GM18909 (cell line): ENCODE results near the gene RNF181.
A peak's percentile ranks its signal among the peaks of the same experiment; 100 is the strongest.
"Not testable (repeated sequence)": the region's sequence is repeated elsewhere in the genome, so short reads cannot be mapped to it uniquely, and the experiment has no call there.

ENCODE experiments used
- ATAC-seq: cut with Tn5 transposase; IDR thresholded peaks from one replicate; pipeline ENCODE4 v1.9.1; 2021; ENCODE audit warnings: mild to moderate bottlenecking; ENCODE audit not compliant: unreplicated experiment, poor library complexity

RNF181 gene

DNA sequence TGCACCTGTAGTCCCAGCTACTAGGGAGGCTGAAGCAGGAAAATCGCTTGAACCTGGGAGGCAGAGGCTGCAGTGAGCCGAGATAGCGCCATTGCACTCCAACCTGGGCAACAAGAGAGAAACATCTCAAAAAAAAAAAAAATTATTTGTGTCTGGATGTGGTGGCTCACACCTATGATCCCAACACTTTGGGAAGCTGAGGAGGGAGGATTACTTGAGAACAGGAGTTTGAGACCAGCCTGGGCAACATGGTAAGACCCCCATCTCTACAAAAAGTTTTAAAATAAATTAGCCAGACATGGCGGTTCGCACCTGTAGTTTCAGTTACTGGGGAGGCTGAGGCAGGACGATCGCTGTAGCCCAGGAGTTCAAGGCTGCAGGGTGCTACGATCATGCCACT, 19.8 kb upstream of the RNF181 start:
- ATAC-seq, result no peak

DNA sequence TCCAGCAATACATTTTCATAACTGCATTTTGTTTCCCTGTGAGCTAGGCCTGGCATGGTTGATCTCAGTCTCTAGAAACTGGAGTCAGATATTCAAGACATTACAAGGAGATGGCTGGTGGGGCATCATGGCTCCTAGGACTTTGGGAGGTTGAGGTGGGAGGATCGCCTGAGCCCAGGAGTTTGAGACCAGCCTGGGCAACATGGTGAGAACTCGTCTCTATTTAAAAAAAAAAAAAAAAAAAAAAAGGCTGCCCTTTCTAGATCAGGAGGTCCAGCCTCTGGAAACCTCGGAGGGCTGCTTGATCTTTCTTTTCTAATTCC, 18.5 kb upstream of the RNF181 start:
- no peak for ATAC-seq

DNA sequence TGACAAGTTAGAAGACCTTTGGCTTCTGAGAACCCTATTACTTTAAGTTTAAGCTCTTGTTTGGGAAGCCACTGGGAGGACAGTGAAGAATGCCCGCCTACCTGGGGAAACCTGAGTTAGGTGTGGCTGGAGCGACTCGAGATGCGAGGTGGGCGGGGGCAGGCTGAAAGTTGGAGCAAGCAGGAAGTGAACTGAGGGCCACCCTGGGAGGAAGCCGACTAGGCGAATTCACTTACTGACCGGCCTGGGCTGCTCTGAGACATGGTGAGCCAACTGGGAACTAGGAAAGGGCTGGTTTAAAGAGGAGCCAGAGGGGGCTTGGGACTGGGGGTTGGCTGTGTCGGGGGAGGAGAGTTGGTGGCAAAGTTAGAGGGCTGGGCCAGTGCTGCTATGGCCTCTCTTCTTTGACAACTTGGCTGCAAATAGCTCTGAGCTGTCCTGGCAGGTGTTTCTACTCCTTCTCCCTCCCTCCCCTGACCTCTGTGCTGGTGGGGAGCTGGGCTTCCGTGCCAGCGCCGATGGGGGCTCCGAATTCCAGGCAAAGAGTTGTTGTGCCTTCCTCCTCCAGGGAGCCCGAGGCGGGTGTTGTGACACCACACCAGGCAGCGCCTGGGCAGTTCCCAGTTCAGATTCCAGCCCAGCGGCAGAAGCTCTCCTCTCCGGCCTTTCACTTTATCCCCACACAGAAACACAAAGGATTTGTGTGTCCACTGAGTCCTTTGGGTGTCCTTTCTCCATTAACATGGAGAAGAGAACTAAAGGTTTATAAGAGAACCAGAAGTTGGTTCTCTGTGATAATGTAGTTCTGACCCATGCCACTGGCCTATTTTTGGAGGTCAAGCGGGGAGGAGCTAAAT, 17.9 kb upstream of the RNF181 start, which contains the start of gene VAMP8:
TSS of gene VAMP8 (plus strand) at position 201 of the 857 bp plus-strand sequence. CDS start at position 262, 61 bp downstream.
- ATAC-seq, result peak; percentile 66

DNA sequence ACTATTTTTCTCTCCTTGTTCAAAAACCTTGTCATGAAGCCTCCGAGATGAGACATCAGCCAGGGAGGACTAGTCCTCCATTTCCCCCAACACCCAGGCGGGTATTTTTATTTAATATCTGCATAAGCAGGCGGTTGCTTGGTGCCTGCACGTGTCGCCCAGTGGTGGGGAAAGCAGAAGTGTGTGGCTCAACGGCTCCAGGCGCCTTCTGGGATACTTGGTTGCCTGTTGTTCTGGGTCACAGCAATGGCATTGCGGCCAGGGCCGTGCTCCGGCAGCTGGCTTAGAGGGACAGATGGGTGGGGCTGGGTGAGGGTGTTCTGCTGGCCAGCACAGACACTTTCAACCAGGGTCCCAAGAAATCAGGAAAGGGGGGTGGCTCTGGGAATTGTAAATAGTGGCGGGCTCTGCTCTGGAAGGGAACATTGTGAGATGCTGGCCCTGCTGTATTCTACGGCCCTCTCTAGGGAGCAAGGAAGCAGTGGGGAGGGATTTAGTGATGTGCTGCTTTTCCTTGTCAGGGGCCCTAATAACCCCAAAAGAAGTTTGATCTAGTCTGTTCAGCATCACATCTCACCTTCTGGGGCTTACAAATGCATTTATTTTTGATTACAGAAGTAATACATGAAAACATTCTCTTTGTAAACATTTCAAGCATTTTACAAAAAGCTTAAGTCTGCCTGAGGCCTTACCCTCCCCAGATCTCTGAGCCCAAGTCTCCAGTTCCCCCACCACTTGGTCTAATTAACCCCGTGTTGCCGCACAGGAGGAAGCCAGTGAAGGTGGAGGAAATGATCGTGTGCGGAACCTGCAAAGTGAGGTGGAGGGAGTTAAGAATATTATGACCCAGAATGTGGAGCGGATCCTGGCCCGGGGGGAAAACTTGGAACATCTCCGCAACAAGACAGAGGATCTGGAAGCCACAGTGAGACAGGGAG, 17.0 kb upstream of the RNF181 start:
- peak; percentile 54 for ATAC-seq

DNA sequence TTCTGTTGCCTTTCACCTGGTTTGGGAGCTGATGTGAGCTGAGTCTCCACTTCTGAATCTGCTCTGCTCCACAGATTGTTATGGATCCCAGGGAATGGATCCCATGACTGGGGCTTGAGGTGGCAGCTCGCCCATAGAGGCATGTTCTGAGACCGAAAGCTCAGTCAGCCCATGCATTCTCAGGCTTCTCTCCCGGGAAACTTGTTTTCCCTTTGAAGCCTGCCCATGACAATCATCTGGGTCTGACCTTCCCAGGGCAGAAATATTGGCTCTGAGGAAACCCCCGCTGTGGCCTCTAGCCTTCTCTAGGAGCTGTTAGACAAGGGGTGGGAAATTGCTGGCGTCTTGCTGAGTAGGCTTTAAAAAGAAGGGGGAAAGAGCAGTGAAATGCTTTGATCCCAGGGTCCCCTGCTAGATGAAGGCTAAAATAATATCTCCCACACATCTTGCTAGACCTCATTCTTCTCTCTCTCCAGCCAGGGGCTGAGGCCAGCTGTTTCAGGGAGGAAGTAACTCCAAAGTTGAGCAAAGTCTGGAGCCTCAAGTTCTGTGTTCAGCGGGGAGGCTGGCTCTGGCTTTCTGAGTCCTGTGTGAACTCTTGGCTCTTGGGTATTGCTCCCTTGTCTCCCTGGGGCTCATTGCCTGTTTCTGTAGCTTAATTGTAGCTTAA, 16.1 kb upstream of the RNF181 start:
- no peak for ATAC-seq

DNA sequence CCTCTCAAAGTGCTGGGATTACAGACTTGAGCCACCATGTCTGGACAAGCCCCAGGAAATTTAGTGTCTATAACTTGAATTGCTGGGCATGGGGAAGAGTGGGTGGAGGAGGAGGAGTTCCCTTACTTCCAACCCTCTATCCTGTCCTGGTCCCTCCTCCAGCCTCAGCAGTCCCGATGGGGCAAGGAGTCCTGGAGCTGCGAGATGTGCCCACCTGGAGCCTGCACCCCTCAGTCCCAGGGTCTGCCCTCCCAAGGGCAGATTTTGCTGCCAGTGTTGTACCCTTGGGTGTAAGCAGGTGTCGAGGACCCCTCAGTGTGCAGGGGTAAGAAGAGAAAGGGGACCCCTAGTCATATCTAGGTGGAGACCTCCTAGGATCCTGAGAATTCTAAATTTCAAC, 15.3 kb upstream of the RNF181 start:
- no peak for ATAC-seq

DNA sequence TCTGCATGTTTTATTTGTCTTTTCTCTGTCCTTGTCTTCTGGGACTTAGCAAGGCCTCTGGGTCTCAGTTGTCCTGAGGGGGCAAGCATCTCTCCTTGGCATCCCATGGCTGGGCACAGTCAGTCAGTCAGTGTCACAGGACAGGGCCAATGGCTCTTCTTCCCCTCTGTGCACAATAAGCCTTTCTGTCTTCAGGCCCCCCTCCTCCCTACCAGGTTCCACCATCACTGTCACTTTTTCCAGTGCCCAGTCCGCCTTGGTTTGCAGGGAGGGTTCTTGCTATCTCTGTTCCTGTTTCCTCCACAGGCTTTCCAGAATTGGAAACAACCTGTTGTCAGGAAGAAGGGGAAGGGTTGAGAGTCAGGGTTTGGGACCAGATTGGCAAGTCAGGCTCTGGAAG, 13.1 kb upstream of the RNF181 start:
- no peak for ATAC-seq

DNA sequence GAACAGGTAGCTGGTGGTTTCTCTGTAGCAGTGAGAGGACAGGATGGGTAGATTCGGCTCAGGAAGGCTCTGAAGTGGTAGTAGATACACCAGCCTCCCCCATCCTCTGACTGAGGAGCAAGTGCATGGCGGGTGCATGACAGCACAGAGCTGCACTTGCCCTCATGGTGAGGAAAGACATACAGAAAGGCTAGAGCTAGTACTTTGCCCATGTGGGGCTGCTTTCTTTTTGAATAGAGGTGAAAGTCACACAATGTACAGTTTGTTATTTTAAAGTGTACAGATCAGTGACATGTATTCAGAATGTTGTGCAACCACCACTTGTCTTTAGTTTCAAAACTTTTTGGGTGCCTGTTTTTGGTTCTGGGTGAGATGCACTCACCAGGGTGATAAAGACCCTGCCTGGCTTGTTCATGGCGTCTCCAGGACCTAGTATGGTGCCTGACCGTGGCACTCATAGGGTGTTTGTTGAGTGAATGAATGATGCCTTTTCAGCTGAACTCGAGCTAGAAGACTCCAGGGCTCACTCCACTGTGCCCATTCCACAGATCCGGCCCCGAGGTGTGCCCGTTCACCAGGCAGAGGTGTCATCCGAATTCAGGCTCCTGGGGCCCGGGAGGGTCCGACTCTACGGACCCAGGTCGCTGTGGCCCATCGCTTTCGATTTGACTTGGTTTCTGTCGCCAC, 11.7 kb upstream of the RNF181 start:
- ATAC-seq, result peak; percentile 64

DNA sequence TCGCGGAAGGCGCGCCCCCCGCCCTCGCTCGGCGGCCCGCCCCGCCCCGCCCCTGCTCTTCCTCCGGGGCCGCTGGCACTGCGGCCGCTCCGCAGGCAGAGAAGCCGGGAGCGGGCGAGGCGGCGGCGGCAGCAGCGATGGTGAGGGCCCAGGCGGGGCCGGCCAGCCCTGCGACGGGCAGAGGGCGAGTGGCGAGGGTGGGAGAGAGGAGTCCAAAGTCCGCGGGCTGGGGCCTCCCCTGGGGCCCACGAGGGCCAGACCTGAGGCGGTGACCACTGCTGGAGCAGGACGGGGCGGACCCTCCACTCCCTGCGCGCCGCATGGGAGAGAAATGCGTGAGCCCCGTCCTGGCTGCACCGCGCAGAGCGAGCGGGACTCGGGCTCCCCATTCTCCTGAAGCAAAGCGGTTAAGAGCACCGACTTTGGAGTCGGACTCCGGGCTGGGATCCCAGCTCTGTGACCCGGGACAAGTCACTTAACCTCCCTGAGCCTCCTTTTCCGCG, 11.1 kb upstream of the RNF181 start, which contains the start of gene VAMP5:
TSS of gene VAMP5 (plus strand) at position 78 of the 503 bp plus-strand sequence. CDS start at position 138, 60 bp downstream.
- ATAC-seq, result peak; percentile 18

DNA sequence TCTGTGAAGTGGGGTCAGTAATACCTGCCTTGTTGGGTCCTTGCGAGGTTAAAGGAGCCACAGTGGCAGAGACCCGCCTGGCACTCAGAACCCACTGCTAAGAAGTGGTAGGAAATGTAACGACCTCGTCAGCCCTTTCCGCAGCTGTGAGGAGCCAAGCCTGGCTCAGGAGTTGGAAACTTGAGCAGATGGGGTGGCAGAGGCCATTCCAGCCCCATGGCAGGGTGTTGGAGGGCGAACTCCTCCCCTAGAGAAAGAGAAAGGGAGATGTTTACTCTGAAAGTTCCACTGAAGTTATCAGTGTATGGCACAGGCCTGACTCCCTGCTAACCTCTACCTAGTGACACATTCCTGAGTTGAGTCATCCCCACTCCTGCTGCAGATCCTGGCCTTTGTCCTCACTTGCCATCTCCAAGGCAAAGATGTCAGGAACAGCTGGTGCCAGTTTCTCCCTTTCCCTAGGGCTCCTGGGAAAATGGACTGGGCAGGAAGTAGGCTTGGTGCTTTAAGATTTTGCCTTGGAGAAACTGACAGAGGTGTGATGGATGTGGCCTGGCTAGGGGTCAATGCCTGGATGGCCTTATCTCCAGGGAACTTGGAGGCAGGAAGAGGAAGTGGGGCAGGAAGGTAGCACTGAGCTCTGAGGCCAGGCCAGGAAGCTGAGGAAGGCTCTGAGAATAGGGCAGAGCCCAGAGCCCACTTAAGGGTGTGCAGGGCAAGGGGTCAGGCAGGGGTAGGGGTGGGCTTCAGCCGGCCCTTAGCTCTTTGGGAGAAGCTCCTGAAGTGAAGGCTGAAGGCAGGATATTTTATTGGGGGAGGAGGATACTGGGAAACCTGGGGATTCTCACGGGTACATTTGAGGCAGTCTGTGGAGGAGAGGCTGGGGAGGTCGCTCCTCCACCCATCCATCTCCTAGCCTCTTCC, 10.4 kb upstream of the RNF181 start:
- ATAC-seq, result peak; percentile 39

DNA sequence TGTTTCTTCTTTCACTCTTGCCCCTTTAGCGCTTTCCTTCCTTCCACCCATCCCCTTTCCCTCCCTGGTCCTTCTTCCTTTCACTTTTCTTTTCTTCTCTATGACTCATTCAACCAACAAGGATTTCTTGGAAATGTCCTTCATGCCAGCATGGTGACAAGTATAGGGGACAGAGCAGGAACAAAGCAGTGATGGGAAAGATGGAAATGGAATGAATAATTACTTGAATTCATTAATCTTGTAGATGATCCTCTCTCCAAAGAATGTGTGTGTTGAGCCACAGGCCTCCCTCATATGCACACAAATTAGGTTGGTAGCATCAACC, 9.8 kb upstream of the RNF181 start:
- ATAC-seq, result no peak

DNA sequence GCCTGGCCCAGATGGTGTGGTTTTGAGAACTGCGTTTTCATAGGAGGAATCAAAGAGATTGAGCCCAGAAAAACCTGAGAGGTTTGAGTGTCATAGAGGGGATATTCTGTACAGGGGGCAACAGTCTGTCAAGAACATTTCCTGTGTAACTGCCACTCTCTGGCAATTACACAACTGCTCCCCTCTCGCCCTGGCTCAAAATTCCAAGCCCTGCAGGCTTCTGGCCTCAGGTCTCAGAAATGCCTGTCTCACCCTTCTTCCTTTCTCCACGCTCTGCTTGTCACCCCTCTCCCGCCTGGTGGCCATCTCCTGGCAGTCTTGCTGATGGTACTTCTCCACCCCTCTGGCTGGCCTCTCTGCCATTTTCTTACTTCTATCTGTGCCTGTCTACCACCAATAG, 7.3 kb upstream of the RNF181 start:
- ATAC-seq, result no peak

DNA sequence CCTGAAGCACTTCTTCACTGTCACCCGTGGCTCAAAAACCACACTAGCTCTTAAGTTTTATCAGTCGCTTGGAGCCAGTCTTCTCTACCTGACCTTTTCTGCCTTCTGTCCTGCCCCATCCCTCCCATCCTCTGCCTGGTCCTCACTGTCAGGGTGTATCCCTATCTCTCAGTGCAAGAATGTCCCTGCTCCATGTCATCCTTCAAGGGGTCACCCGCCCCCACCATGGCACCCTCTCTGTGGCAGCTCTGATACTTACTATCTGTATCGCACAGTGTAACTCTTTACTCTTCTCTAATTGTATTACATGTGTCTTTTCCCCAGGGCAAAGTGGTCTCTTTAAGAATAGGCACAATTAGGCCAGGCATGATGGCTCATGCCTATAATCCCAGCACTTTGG, 6.9 kb upstream of the RNF181 start:
- ATAC-seq, result no peak

DNA sequence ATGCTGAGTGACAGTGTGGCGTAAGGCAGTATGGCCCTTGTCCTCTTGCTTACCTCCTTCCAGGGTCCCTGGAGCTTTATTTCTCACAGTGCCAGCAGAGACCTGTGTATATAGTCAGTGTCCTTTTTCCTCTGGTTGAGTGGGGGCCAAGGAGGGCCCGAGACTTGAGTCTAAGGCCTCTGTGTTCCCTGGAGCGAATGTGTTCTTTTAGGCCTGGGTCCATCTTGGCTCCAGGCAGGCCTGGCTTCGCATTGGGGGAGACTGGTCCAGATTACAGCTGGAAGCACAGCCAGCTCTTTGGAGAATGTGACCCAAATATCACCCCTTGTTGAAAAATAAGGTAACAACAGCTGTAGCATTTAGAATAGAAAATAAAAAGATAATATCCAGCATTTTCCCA, 6.4 kb upstream of the RNF181 start:
- ATAC-seq, result no peak

DNA sequence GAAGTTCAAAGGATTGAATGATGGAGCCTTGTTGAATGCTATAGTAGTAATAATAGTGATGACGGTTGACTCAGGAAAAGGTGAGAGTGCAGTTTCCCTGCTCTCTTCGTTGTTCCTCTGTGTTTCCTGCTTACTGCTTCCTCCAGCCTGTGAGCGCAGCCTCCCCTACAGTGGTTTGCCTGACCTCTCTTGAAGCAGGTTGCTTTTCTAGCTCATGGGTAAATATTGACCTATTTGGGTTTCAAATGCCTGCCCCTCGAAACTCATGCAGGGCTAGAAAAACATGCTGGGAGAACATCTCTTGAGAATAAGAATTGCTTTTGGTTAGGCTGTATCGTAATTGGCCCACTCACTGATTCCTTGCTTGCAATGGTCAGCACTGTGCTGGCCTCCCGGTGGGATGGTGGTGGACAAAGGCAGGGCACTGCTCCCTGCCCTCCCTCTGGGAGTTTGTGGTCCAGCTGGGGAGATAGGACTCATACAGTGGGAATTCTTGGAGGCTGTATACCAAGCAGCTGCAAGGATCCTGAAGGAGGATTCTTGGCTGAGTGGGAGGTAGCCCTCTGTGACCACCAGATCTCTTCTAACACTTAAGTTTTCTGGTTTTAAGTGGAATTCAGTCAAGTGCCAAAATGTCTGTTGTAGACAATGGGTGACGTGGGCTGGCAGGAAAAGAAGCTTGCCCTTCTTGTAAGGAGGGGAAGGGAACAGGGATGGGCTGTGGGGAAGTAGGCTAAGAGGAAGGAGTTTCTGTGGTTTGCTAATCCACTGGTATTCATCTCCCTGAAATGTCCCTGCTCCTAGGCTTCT, 5.4 kb upstream of the RNF181 start:
- ATAC-seq, result no peak

DNA sequence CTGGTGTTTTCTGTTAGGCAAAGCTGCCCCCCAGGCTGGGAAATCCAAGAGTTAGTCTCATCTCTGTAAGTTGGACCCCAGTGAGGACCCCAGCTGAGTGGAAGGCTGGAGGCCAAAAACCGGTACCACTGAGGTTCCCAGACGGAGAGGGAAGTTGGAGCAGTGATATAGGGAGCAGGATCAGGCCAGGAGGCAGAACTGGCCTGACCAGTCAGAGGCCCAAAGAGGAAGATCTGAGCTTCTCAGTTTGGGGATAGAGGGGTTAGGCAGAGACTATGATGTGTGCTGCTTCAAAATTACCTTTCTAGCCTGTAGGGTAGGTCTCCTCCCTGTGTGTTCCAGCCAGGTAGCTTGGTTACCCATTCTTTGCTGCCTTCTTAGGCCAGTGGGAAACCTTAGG, 4.6 kb upstream of the RNF181 start:
- ATAC-seq, result no peak

DNA sequence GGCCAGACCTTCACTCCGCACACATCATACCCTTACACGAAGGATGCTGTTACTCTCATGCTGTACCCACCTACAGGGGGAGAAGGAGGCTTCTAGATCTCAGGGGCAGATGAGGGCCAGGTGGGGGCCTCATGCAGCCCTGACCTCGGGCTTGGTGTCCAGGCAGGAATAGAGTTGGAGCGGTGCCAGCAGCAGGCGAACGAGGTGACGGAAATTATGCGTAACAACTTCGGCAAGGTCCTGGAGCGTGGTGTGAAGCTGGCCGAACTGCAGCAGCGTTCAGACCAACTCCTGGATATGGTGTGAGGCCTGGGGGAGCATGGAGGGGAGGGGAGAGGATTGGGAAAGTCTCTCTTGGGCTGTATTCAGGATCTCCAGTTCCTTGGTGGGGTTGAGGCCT, 4.0 kb upstream of the RNF181 start:
- ATAC-seq, result no peak

DNA sequence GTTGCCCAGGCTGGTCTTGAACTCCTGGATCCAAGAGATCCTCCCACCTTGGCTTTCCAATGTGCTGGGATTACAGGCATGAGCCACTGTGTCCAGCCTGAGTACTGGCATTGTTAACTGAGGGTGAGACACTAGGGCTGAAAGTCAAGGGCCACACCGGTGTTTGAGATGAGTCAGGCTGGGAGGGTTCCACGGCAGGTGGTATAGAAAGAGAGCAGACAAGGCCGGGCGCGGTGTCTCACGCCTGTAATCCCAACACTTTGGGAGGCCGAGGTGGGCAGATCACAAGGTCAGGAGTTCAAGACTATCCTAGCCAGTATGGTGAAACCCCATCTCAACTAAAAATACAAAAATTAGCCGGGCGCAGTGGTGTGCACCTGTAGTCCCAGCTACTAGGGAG, 3.2 kb upstream of the RNF181 start:
- ATAC-seq, result not testable (repeated sequence)
